Stimulated activated CD8-positive, alpha-beta memory T cell treated with anti-CD3 and anti-CD28 coated beads, Interleukin-4, amount 100 ng/mL, for 1 hour (primary cell): ENCODE results near the gene PER3.
"Not testable (repeated sequence)": the region's sequence is repeated elsewhere in the genome, so short reads cannot be mapped to it uniquely, and the experiment has no call there.

Source experiments
- DNase-seq, 2 donors: peaks; one replicate each; pipeline ENCODE4 v3.0.0-alpha.2; 2020; ENCODE audit warnings: low read depth in 2 of 2, low spot score in 1 of 2

Gene PER3

GRCh38 chr1:7778133-7778628, 5.9 kb upstream of the PER3 start:
- DNase-seq = no peak

- DNase-seq = no peak
Observed at GRCh38 chr1:7780976-7781375, 3.1 kb upstream of the PER3 start.

DNA sequence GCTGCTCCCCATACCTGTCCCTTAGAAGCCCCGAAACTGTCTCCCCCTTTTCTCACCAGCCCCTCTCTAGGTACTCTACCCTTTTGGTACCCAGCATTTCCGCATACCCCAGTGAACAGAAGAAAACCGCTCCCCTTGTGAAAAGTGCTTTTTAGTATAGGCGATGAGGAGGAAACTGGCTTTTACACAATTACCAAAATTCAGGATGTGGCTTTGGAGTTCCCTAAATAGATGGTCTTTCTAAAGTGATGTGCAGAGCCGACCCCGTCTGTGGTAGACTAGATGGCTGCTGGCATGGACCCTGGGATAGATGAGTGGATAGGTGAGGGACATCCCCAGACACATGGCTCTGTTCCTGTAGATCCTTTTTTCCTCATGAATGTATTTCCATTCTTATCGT, 2.6 kb upstream of the PER3 start:
- no peak for DNase-seq

GRCh38 chr1:7781923-7782495, 2.1 kb upstream of the PER3 start:
- no peak for DNase-seq

- DNase-seq = no peak
Observed at GRCh38 chr1:7783178-7783711, 846 bp upstream of the PER3 start.

DNA sequence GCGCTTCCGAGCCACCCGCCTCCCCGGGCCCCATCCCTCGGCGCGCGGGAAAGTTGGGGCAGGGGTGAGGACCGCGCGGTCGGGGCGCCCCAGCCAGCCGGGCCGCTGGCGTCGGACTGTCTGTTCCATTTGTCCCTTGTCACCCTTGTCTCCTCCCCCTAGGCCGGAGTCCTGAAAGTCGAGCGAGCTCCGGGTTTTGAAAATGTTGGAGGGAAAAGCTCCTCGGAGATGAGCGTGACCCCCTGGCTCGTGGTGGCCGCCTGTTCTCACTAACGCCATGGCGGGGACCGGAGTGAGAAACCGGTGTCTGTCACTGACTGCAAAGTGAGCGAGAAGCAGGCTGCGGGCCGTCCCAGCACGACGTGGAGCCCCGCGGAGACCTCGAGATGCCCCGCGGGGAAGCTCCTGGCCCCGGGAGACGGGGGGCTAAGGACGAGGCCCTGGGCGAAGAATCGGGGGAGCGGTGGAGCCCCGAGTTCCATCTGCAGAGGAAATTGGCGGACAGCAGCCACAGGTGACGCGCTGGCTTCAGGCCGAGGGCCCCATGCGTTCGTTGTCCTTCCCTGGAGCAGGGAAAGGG, 491 bp downstream of the PER3 start:
- DNase-seq = no peak

DNA sequence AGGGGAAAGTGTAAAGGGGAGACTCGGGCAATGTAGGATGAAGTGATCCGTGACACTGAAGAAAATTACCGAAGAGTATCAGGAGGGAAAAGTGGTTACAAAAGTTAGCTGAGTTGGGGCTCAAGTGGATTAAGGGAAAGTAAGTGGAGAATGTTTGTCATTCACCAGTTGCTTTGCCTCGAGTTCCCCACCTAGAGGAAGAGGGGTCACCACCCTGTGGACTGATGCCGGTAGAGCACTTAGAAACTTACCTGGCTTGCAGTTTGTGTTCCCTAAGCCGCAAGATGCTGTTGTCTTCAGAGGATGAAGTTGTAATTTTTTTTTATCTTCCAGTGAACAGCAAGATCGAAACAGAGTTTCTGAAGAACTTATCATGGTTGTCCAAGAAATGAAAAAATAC, 1.0 kb downstream of the PER3 start:
- DNase-seq = no peak

- no peak for DNase-seq
Observed at GRCh38 chr1:7786795-7787194, 2.7 kb downstream of the PER3 start.

DNA sequence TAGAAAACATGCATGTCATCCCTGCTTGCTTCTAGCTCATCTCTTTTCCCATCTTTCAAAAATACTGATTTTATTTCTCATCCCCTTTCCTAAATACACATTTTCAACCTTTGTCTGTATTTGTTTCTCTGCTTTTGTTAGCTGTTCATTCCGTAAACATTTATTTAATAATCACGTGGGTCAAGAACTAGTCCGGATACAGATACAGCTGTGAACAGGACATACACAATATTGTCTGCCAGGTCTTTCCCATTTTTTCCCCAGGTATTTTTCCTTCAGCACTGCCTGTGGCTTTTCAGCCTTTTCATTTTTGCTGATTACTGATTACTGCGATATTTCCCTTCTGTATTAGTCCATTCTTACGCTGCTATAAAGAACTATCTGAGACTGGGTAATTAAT, 5.7 kb downstream of the PER3 start:
- no peak for DNase-seq

DNA sequence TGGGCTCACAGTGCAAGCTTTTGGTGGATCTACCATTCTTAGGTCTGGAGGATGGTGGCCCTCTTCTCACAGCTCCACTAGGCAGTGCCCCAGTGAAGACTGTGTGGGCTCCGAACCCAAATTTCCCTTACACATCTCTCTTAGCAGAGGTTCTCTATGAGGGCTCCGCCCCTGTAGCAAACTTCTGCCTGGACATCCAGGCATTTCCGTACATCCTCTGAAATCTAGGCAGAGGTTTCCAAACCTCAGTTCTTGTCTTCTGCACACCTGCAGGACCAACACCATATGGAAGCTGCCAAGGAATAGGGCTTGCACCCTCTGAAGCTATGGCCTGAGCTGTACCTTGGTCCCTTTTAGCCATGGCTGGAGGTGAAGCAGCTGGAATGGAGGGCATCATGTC, 6.9 kb downstream of the PER3 start:
- DNase-seq = not testable (repeated sequence)

DNA sequence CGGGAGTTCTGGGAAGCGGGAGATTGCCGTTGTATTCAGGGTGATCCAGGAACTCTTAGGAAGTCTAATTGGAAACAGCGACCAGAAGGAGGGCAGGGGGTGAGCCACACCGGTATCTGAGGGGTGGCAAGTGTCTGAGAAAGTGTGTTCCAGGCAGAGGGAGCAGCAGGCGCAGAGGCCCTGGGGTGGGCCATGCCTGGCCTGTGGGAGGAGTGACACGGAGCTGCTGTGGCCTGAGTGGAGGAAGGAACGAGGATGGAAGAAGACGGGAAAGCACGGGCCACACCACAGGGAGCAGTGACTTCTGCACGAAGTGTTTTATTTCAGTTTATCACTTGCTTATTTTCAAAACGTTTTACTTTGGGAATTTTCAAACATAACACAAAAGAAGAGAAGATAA, 11.3 kb downstream of the PER3 start:
- DNase-seq = no peak

DNA sequence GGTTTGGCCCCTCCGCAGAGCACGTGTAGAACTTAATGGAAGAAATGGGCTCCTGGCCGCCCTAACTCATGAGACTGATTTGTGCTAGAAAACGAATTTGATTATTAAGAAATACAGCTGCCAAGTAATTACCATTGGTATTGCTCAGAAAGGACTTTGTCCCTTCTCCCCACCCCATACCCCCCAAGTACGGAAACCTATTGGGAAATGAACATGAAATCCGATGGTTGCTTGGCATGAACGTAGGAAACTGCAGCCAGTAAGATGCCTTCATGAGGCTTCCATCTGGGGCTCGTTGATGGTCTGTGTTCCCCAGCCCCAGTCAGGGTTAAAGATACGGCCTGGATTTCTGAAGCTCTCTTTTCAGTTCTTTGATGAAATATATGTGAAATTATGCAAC, 21.4 kb downstream of the PER3 start:
- DNase-seq = no peak

DNA sequence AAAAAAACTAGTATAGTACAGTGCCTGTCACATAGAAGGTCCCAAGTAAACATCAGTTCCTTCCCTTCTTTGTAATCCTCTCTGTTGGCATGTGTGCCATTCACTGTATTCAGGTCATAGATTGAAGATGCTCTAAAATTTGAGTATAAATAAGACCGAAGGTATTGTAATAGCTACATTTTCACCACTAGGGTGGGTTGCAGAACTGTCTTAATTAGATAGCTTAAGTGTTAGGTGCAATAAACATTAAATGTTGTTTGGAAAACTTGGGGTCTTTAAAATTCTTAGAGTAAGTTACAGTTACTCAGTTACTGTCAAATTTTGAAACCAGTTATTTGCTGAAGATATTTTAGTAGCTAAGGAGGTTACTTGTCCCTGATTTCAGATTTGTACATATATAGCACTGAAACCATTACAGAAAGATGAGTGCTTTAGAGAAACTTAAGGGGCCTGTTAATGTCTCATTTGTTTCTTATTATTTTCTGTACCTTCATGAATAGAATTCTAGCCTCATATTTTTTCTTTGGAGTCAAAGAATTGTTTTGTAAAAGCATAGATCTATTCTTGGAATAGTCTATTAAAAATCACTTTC, 24.3 kb downstream of the PER3 start:
- DNase-seq = no peak

GRCh38 chr1:7809742-7810141, 25.7 kb downstream of the PER3 start:
- no peak for DNase-seq

- no peak for DNase-seq
Observed at GRCh38 chr1:7810395-7810794, 26.3 kb downstream of the PER3 start.

GRCh38 chr1:7811476-7811875, 27.4 kb downstream of the PER3 start:
- DNase-seq = no peak

- DNase-seq = no peak
Observed at GRCh38 chr1:7813677-7814373, 29.7 kb downstream of the PER3 start.

DNA sequence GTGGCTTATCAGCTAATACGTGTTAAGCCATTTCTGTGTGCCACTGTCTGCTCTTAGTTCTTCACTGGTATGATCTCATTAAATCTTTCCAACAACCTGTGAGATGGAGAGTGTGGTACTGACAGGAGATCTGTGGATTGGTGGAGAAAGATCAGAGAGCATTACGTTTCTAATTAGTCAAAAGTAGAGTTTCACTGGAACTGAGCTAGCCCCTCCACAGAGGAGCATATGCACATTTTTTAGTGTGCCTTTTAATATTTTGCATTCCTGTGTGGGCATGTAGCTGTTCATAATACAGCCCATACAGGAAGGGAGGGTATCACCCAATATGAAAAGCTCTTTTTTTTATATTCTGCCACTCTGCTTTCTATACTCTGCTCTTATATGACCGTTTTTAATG, 37.2 kb downstream of the PER3 start:
- DNase-seq = no peak

GRCh38 chr1:7824701-7825100, 40.6 kb downstream of the PER3 start:
- DNase-seq = no peak

GRCh38 chr1:7826363-7826762, 42.3 kb downstream of the PER3 start:
- DNase-seq = no peak

DNA sequence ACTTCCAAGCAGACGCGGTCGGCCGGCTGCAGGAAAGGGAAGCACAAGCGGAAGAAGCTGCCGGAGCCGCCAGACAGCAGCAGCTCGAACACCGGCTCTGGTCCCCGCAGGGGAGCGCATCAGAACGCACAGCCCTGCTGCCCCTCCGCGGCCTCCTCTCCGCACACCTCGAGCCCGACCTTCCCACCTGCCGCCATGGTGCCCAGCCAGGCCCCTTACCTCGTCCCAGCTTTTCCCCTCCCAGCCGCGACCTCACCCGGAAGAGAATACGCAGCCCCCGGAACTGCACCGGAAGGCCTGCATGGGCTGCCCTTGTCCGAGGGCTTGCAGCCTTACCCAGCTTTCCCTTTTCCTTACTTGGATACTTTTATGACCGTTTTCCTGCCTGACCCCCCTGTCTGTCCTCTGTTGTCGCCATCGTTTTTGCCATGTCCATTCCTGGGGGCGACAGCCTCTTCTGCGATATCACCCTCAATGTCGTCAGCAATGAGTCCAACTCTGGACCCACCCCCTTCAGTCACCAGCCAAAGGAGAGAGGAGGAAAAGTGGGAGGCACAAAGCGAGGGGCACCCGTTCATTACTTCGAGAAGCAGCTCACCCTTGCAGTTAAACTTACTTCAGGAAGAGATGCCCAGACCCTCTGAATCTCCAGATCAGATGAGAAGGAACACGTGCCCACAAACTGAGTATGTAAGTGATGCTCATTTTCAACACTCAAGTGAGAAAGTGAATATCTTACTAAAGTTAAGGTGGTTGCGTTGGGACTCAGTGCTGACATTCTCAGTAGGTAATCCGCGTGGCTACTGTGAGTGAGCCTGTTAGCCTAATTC, 43.2 kb downstream of the PER3 start:
- peak in 1 of 2 donors; percentile 7 for DNase-seq
